ENCODE data around the gene NOL4L.

NOL4L gene

GRCh38 chr20:32600681-32601237 is 15.6 kb upstream of the NOL4L start:
- DNase-seq (ENCODE audit: low read depth), result no peak
- TF ChIP-seq MYC (IDR thresholded peaks at IDR 0.05; ENCODE audit: low read depth, low read length), result no peak
- TF ChIP-seq MAX (IDR thresholded peaks at IDR 0.05; ENCODE audit: low read depth, low read length), result no peak
- TF ChIP-seq CTCF (IDR thresholded peaks at IDR 0.05; ENCODE audit: low read depth, low read length), result no peak
- TF ChIP-seq POLR2A (IDR thresholded peaks at IDR 0.05; ENCODE audit: extremely low read depth, insufficient read length), result no peak
- H3K4me3 ChIP-seq (ENCODE audit: low read depth, low read length), result no peak overlapping the region

GRCh38 chr20:32599783-32600340 is 14.7 kb upstream of the NOL4L start:
- no peak for TF ChIP-seq MAX (IDR thresholded peaks at IDR 0.05; ENCODE audit: low read depth, low read length)
- no peak for TF ChIP-seq CTCF (IDR thresholded peaks at IDR 0.05; ENCODE audit: low read depth, low read length)
- TF ChIP-seq POLR2A (IDR thresholded peaks at IDR 0.05; ENCODE audit: extremely low read depth, insufficient read length), result no peak
- TF ChIP-seq MYC (IDR thresholded peaks at IDR 0.05; ENCODE audit: low read depth, low read length), result no peak
- H3K4me3 ChIP-seq (ENCODE audit: low read depth, low read length), result no peak overlapping the region
- no peak for DNase-seq (ENCODE audit: low read depth)

GRCh38 chr20:32598606-32599005 is 13.5 kb upstream of the NOL4L start:
- no peak for DNase-seq (ENCODE audit: low read depth)
- no peak overlapping the region for H3K4me3 ChIP-seq (ENCODE audit: low read depth, low read length)
- TF ChIP-seq MYC (IDR thresholded peaks at IDR 0.05; ENCODE audit: low read depth, low read length) (no peak), MAX (IDR thresholded peaks at IDR 0.05; ENCODE audit: low read depth, low read length) (no peak), POLR2A (IDR thresholded peaks at IDR 0.05; ENCODE audit: extremely low read depth, insufficient read length) (no peak), CTCF (IDR thresholded peaks at IDR 0.05; ENCODE audit: low read depth, low read length) (no peak)

- no peak for TF ChIP-seq POLR2A (IDR thresholded peaks at IDR 0.05; ENCODE audit: extremely low read depth, insufficient read length)
- no peak for TF ChIP-seq MAX (IDR thresholded peaks at IDR 0.05; ENCODE audit: low read depth, low read length)
- TF ChIP-seq CTCF (IDR thresholded peaks at IDR 0.05; ENCODE audit: low read depth, low read length), result no peak
- no peak for TF ChIP-seq MYC (IDR thresholded peaks at IDR 0.05; ENCODE audit: low read depth, low read length)
- no peak for DNase-seq (ENCODE audit: low read depth)
- H3K4me3 ChIP-seq (ENCODE audit: low read depth, low read length), result no peak overlapping the region
These were observed 12.6 kb upstream of the NOL4L start for GRCh38 chr20:32597714-32598113.

- no peak overlapping the region for H3K4me3 ChIP-seq (ENCODE audit: low read depth, low read length)
- no peak for TF ChIP-seq MYC (IDR thresholded peaks at IDR 0.05; ENCODE audit: low read depth, low read length)
- TF ChIP-seq MAX (IDR thresholded peaks at IDR 0.05; ENCODE audit: low read depth, low read length), result no peak
- no peak for TF ChIP-seq POLR2A (IDR thresholded peaks at IDR 0.05; ENCODE audit: extremely low read depth, insufficient read length)
- TF ChIP-seq CTCF (IDR thresholded peaks at IDR 0.05; ENCODE audit: low read depth, low read length), result no peak
- DNase-seq (ENCODE audit: low read depth), result no peak
These were observed 11.6 kb upstream of the NOL4L start for GRCh38 chr20:32596681-32597252.

Measured in NB4 (cell line).